ENCODE data around the gene DCAF4L1.
A peak's percentile ranks its signal among the peaks of the same experiment; 100 is the strongest.

DCAF4L1 gene

DNA sequence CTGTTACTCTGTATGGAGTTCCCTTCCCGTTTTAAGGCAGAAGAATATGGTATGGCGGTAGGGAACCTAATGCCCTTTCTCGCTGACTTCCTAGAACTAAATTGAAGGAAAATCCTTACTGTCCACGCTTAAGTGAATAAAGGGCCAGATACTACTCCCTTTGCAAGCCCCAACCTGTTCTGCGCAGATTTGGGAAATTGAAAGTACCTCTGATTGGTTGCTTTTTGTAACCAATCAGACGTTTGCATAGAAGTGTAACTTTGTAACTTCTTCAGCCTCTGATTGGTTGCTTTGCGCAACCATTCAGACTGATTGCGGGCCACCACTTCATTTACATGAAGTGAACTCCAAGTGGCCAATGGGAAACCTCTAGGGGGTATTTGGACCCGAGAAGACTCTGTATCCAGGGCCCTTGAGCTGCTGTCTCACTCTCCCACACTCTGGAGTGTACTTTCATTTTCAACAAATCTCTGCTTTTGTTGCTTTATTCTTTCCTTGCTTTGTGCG is 47.5 kb upstream of the DCAF4L1 start:
- H3K36me3 ChIP-seq (ENCODE audit: control insufficient read depth in 2 of 2, insufficient read depth in 1 of 2, low read length in 2 of 2) = peaks cover 0 to 8% of the 10 kb centered on the region in 2 experiments; a peak in 1 of 3 replicates
- H3K9me3 ChIP-seq (ENCODE audit: control insufficient read depth, insufficient read depth, low read depth, low read length) = no peaks in the 10 kb centered on the region
- H3K4me1 ChIP-seq (ENCODE audit: control insufficient read depth, insufficient read depth, low read length) = no peaks in the 10 kb centered on the region
- ChIA-PET CTCF (no interaction called here), POLR2A (interaction anchor here (0.5 to 1.6 kb wide), 3 partner anchors 17 to 97 kb away, joined by 3 to 9 read pairs (median 3); partner anchors contain the start of gene SLC30A9)
- no peak overlapping the region for H3K4me3 ChIP-seq (ENCODE audit: low read depth, low read length)
- TF ChIP-seq SCRT1 (tag by site-specific recombination; IDR thresholded peaks at IDR 0.05; ENCODE audit: borderline replicate concordance) (no peak), ZNF624 (tag by site-specific recombination; IDR thresholded peaks at IDR 0.05) (no peak)
- no peak overlapping the region for H3K27ac ChIP-seq (ENCODE audit: extremely low read depth, low read depth, low read length)

DNA sequence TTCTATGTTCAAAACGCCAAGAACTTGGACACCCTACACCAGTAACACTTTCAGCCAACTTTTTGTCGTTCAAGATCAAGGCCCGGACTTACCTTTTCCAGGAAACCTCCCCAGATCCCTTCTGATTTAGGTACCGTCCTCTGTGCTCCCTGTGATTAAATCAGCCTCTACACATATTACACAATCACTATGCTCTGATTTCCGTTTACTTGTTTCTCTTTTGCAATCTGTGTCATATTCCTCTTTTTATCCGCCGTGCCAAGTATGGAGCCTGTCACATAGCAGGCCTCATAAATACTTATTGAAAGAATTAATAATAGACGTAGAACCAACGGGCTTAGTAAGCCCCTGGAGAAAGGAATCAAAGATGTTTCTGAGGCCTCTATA is 47.0 kb upstream of the DCAF4L1 start:
- Histone ChIP-seq H3K4me3 (ENCODE audit: low read depth, low read length) (no peak overlapping the region; the same call in 1 of the 2 replicates), H3K4me1 (ENCODE audit: control insufficient read depth, insufficient read depth, low read length) (no peaks in the 10 kb centered on the region), H3K27ac (ENCODE audit: extremely low read depth, low read depth, low read length) (no peak overlapping the region), H3K36me3 (ENCODE audit: control insufficient read depth in 2 of 2, insufficient read depth in 1 of 2, low read length in 2 of 2) (peaks cover under 1 to 13% of the 10 kb centered on the region in 2 experiments; a peak in 1 of 3 replicates), H3K9me3 (ENCODE audit: control insufficient read depth, insufficient read depth, low read depth, low read length) (no peaks in the 10 kb centered on the region)
- TF ChIP-seq MYNN (tag by site-specific recombination; IDR thresholded peaks at IDR 0.05; ENCODE audit: borderline replicate concordance) (no peak), ZNF24 (tag by site-specific recombination; IDR thresholded peaks at IDR 0.05) (no peak), ZNF529 (tag by site-specific recombination; IDR thresholded peaks at IDR 0.05; ENCODE audit: insufficient replicate concordance) (no peak), RBAK (tag by site-specific recombination; IDR thresholded peaks at IDR 0.05) (no peak), KLF8 (tag by site-specific recombination; IDR thresholded peaks at IDR 0.05) (no peak), ZNF549 (tag by site-specific recombination; IDR thresholded peaks at IDR 0.05) (no peak), ZNF677 (tag by site-specific recombination; IDR thresholded peaks at IDR 0.05) (no peak), ZNF747 (tag by site-specific recombination; IDR thresholded peaks at IDR 0.05) (no peak), ZSCAN23 (tag by site-specific recombination; IDR thresholded peaks at IDR 0.05) (no peak), ZNF623 (tag by site-specific recombination; IDR thresholded peaks at IDR 0.05) (no peak), ZBTB21 (tag by site-specific recombination; IDR thresholded peaks at IDR 0.05) (no peak), ZNF394 (tag by site-specific recombination; IDR thresholded peaks at IDR 0.05; ENCODE audit: borderline replicate concordance) (no peak), ZXDB (tag by site-specific recombination; IDR thresholded peaks at IDR 0.05) (no peak), KLF1 (tag by site-specific recombination; IDR thresholded peaks at IDR 0.05) (no peak), GLI4 (tag by site-specific recombination; IDR thresholded peaks at IDR 0.05) (no peak), ZBTB17 (tag by site-specific recombination; IDR thresholded peaks at IDR 0.05) (no peak), ZBTB20 (tag by site-specific recombination; IDR thresholded peaks at IDR 0.05) (no peak)
- ChIA-PET POLR2A (interaction anchor here (0.5 to 1.6 kb wide), 5 partner anchors 11 to 180 kb away, joined by 3 to 9 read pairs (median 4); partner anchors contain the start of gene SLC30A9), CTCF (no interaction called here)

DNA sequence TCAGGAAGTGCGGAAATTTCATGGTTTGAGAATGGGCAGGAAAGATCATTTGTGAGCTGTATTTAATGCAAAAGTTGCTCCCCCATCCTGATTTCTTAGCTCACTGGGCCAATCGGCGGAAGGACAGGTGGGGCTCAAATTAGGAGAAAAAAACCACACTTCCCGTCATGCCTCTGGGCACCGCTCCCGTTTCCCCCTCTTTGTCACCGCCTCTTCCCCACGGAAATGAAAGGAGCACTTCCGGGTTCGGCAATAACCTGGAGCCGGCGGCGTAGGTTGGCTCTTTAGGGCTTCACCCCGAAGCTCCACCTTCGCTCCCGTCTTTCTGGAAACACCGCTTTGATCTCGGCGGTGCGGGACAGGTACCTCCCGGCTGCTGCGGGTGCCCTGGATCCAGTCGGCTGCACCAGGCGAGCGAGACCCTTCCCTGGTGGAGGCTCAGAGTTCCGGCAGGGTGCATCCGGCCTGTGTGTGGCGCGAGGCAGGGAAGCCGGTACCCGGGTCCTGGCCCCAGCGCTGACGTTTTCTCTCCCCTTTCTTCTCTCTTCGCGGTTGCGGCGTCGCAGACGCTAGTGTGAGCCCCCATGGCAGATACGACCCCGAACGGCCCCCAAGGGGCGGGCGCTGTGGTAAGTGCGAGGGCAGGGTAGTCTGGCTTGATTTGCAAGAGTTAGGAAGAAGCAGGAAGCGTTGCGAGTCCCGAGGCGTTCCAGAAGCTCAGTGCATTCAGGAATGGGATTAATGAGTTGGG is 46.5 kb upstream of the DCAF4L1 start, which contains the start of gene TMEM33:
TSS of gene TMEM33 (plus strand) at position 529 of the 751 bp plus-strand sequence. CDS start at position 585, 56 bp downstream.
- Histone ChIP-seq H3K9me3 (ENCODE audit: control insufficient read depth, insufficient read depth, low read depth, low read length) (no peaks in the 10 kb centered on the region), H3K27ac (ENCODE audit: extremely low read depth, low read depth, low read length) (peak within 1 kb of the TSS; percentile 77), H3K4me1 (ENCODE audit: control insufficient read depth, insufficient read depth, low read length) (no peaks in the 10 kb centered on the region), H3K4me3 (ENCODE audit: low read depth, low read length) (peak within 1 kb of the TSS; percentile 96), H3K36me3 (ENCODE audit: control insufficient read depth in 2 of 2, insufficient read depth in 1 of 2, low read length in 2 of 2) (peaks cover 5 to 18% of the 10 kb centered on the region in 2 experiments; a peak in 2 of 3 replicates)
- CTCF ChIA-PET = interaction anchor here (1.0 kb wide), 1 partner anchor 12 kb away, joined by 4 read pairs; no protein-coding TSS in a partner anchor
- POLR2A ChIA-PET = interaction anchor here (0.5 to 1.6 kb wide), 5 partner anchors 12 to 181 kb away, joined by 3 to 9 read pairs (median 4); partner anchors contain the start of gene SLC30A9
- TF ChIP-seq, protein P1, sequence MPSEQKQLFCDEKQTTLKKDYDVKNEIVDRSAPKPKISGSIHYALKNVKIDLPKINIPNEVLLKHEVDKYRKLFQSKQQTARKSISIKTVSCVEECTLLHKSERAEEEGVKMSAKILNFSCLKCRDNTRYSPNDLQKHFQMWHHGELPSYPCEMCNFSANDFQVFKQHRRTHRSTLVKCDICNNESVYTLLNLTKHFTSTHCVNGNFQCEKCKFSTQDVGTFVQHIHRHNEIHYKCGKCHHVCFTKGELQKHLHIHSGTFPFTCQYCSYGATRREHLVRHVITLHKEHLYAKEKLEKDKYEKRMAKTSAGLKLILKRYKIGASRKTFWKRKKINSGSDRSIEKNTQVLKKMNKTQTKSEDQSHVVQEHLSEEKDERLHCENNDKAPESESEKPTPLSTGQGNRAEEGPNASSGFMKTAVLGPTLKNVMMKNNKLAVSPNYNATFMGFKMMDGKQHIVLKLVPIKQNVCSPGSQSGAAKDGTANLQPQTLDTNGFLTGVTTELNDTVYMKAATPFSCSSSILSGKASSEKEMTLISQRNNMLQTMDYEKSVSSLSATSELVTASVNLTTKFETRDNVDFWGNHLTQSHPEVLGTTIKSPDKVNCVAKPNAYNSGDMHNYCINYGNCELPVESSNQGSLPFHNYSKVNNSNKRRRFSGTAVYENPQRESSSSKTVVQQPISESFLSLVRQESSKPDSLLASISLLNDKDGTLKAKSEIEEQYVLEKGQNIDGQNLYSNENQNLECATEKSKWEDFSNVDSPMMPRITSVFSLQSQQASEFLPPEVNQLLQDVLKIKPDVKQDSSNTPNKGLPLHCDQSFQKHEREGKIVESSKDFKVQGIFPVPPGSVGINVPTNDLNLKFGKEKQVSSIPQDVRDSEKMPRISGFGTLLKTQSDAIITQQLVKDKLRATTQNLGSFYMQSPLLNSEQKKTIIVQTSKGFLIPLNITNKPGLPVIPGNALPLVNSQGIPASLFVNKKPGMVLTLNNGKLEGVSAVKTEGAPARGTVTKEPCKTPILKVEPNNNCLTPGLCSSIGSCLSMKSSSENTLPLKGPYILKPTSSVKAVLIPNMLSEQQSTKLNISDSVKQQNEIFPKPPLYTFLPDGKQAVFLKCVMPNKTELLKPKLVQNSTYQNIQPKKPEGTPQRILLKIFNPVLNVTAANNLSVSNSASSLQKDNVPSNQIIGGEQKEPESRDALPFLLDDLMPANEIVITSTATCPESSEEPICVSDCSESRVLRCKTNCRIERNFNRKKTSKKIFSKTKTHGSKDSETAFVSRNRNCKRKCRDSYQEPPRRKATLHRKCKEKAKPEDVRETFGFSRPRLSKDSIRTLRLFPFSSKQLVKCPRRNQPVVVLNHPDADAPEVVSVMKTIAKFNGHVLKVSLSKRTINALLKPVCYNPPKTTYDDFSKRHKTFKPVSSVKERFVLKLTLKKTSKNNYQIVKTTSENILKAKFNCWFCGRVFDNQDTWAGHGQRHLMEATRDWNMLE (tag by site-specific recombination; conservative IDR thresholded peaks at IDR 0.05; ENCODE audit: low read depth) = peak; percentile 99
- TF ChIP-seq ZSCAN16 (tag by site-specific recombination; IDR thresholded peaks at IDR 0.05) (no peak), ZNF366 (tag by site-specific recombination; conservative IDR thresholded peaks at IDR 0.05) (peak; percentile 79), ZNF174 (tag by site-specific recombination; IDR thresholded peaks at IDR 0.05) (no peak), ZBTB48 (tag by site-specific recombination; IDR thresholded peaks at IDR 0.05) (0 out of 2 replicates have a peak, but pooled peaks have one; percentile 35)
- TF ChIP-seq, protein P2, sequence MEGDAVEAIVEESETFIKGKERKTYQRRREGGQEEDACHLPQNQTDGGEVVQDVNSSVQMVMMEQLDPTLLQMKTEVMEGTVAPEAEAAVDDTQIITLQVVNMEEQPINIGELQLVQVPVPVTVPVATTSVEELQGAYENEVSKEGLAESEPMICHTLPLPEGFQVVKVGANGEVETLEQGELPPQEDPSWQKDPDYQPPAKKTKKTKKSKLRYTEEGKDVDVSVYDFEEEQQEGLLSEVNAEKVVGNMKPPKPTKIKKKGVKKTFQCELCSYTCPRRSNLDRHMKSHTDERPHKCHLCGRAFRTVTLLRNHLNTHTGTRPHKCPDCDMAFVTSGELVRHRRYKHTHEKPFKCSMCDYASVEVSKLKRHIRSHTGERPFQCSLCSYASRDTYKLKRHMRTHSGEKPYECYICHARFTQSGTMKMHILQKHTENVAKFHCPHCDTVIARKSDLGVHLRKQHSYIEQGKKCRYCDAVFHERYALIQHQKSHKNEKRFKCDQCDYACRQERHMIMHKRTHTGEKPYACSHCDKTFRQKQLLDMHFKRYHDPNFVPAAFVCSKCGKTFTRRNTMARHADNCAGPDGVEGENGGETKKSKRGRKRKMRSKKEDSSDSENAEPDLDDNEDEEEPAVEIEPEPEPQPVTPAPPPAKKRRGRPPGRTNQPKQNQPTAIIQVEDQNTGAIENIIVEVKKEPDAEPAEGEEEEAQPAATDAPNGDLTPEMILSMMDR (tag by site-specific recombination; IDR thresholded peaks at IDR 0.05) = 0 out of 2 replicates have a peak, but pooled peaks have one; percentile 42
